Endodermal cell (in vitro differentiated cells): ENCODE results near the gene MKX. TPM values are rescaled to one million over a fixed set of nuclear protein-coding genes. Genes with fewer than 3 reads are reported as not detected.

Source experiments
- DNase-seq: peaks from one replicate; pipeline ENCODE4 v3.0.0-alpha.2; 2017
- H3K27ac ChIP-seq: 2 replicates; pipeline ENCODE4 v1.5.1; 2013; ENCODE audit warnings: mild to moderate bottlenecking, low read depth, low read length, moderate library complexity
- H3K27me3 ChIP-seq: 2 replicates; pipeline ENCODE4 v1.6.1; 2013; ENCODE audit warnings: mild to moderate bottlenecking, low read length, moderate library complexity; ENCODE audit not compliant: insufficient read depth, control insufficient read depth, poor library complexity, severe bottlenecking
- H3K36me3 ChIP-seq: 2 replicates; pipeline ENCODE4 v1.7.0; 2013; ENCODE audit warnings: mild to moderate bottlenecking, low read length, moderate library complexity; ENCODE audit not compliant: control insufficient read depth, insufficient read depth
- H3K4me1 ChIP-seq: one replicate; pipeline ENCODE4 v1.7.0; 2013; ENCODE audit warnings: low read length; ENCODE audit not compliant: control insufficient read depth, insufficient read depth
- H3K4me3 ChIP-seq: 2 replicates; pipeline ENCODE4 v1.5.1; 2013; ENCODE audit warnings: mild to moderate bottlenecking, low read length, moderate library complexity
- H3K9ac ChIP-seq: 2 replicates; pipeline ENCODE4 v1.6.1; 2013; ENCODE audit warnings: mild to moderate bottlenecking, low read length, moderate library complexity; ENCODE audit not compliant: poor library complexity, severe bottlenecking; ENCODE audit errors: extremely low read depth
- H3K9me3 ChIP-seq: 2 replicates; pipeline ENCODE4 v1.6.1; 2013; ENCODE audit warnings: mild to moderate bottlenecking, low read length, moderate library complexity; ENCODE audit not compliant: control insufficient read depth
- H3K27ac Mint-ChIP-seq: 2 replicates; pipeline ENCODE4 v1.8.0; 2020; ENCODE audit warnings: mixed read lengths
- H3K27me3 Mint-ChIP-seq: 2 replicates; pipeline ENCODE4 v1.8.0; 2021; ENCODE audit warnings: mild to moderate bottlenecking, mixed read lengths; ENCODE audit not compliant: insufficient read depth
- H3K36me3 Mint-ChIP-seq: 2 replicates; pipeline ENCODE4 v1.8.0; 2020; ENCODE audit warnings: low read depth, mixed read lengths
- H3K4me1 Mint-ChIP-seq: 2 replicates; pipeline ENCODE4 v1.8.0; 2020; ENCODE audit warnings: mixed read lengths
- H3K4me3 Mint-ChIP-seq: 2 replicates; pipeline ENCODE4 v1.8.0; 2020; ENCODE audit warnings: mild to moderate bottlenecking, moderate library complexity, mixed read lengths
- H3K9me3 Mint-ChIP-seq: 2 replicates; pipeline ENCODE4 v1.8.0; 2020; ENCODE audit warnings: mild to moderate bottlenecking, mixed read lengths
- WGBS, 2 experiments: methylation state at CpG; one replicate each; pipeline versions ENCODE4 v1.1.5 to v1.1.7; 2013; ENCODE audit warnings: missing lambda C conversion rate in 2 of 2, mixed read lengths in 1 of 2; ENCODE audit not compliant: insufficient coverage in 1 of 2, insufficient read length in 1 of 2; 5-methylcytosine and 5-hydroxymethylcytosine counted together
- total RNA-seq, 2 donors: library from RNA; stranded (reverse); fragmentation: NEBNext Ultra II Directional in 1 of 2; extraction: Animal tissue kit (Norgen Biotek cat#: 25700) in 1 of 2; gene quantifications; 2 replicates in 1 of 2; 3 replicates in 1 of 2; pipeline ENCODE4 v1.2.1, GENCODE V29; 2021
- TF ChIP-seq, protein P1 (sequence below): fragments of 200-600 bp; sonication (generic); conservative IDR thresholded peaks from 2 replicates; pipeline ENCODE4 v1.5.0; 2021; ENCODE audit warnings: antibody characterized with exemption, mild to moderate bottlenecking

Gene MKX
- total RNA-seq, 2 donors from 2014 or later = 0.29 to 0.55 TPM

DNA sequence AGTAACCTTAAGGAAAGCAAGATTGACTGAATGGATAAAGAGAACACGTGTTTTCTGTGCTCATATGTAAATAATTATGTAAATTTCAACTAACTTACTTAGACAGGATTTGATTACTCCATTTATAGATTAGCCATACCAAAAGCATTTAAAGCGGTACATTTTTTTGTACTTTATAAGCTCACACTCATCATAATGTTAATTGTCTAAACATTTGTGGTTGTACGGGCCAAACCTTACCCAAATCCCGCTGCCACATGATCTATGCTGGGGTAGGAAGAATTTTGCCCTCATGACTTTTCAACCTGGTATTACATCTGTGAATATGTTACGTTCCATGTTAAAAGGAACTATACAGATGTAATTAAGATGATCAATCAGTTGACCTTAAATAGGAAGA lies 29.1 kb downstream of the MKX start:
- Histone ChIP-seq H3K27ac (no peak overlapping the region), H3K4me3 (no peak overlapping the region), H3K27me3 (no peaks in the 10 kb centered on the region), H3K9me3 (no peaks in the 10 kb centered on the region), H3K36me3 (no peaks in the 10 kb centered on the region), H3K9ac (no peak overlapping the region), H3K4me1 (no peaks in the 10 kb centered on the region)
- DNase-seq = no peak
- Mint-ChIP-seq H3K27ac (peak overlapping the region; percentile 36), H3K9me3 (no peaks in the 10 kb centered on the region), H3K36me3 (no peaks in the 10 kb centered on the region), H3K4me3 (no peak overlapping the region), H3K27me3 (no peaks in the 10 kb centered on the region), H3K4me1 (no peaks in the 10 kb centered on the region)
- TF ChIP-seq, protein P1, sequence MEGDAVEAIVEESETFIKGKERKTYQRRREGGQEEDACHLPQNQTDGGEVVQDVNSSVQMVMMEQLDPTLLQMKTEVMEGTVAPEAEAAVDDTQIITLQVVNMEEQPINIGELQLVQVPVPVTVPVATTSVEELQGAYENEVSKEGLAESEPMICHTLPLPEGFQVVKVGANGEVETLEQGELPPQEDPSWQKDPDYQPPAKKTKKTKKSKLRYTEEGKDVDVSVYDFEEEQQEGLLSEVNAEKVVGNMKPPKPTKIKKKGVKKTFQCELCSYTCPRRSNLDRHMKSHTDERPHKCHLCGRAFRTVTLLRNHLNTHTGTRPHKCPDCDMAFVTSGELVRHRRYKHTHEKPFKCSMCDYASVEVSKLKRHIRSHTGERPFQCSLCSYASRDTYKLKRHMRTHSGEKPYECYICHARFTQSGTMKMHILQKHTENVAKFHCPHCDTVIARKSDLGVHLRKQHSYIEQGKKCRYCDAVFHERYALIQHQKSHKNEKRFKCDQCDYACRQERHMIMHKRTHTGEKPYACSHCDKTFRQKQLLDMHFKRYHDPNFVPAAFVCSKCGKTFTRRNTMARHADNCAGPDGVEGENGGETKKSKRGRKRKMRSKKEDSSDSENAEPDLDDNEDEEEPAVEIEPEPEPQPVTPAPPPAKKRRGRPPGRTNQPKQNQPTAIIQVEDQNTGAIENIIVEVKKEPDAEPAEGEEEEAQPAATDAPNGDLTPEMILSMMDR = no peak
- 50 to 69% methylated on average over 2 to 4 of the region's 5 CpGs for WGBS, 2 experiments

DNA sequence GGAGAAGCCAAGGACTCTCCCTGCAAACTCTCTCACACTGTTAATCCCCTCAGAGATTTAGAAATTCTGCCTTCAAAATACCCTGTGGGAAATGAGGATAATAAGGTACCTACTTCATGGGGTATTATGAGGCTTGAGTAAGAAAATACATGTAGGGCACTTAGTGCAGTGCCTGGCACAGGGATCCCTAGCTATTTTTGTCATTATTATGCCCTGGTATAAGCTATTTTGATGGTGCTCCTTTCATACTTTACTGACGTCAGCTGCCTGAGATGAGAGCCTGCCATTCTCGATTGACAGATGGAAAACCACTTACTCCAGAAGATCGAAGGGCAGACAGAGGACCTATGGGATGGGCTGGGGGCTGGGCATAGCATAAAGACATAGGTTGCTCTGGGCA lies 30.1 kb downstream of the MKX start:
- Histone ChIP-seq H3K27me3 (no peaks in the 10 kb centered on the region), H3K36me3 (no peaks in the 10 kb centered on the region), H3K9me3 (no peaks in the 10 kb centered on the region), H3K4me3 (no peak overlapping the region), H3K9ac (no peak overlapping the region), H3K4me1 (no peaks in the 10 kb centered on the region), H3K27ac (no peak overlapping the region)
- 84 to 92% methylated on average over 3 of the region's 3 CpGs for WGBS, 2 experiments
- TF ChIP-seq, protein P1 = no peak
- DNase-seq = no peak
- Mint-ChIP-seq H3K36me3 (no peaks in the 10 kb centered on the region), H3K4me1 (no peaks in the 10 kb centered on the region), H3K27ac (no peak overlapping the region), H3K4me3 (no peak overlapping the region), H3K9me3 (no peaks in the 10 kb centered on the region), H3K27me3 (no peaks in the 10 kb centered on the region)

DNA sequence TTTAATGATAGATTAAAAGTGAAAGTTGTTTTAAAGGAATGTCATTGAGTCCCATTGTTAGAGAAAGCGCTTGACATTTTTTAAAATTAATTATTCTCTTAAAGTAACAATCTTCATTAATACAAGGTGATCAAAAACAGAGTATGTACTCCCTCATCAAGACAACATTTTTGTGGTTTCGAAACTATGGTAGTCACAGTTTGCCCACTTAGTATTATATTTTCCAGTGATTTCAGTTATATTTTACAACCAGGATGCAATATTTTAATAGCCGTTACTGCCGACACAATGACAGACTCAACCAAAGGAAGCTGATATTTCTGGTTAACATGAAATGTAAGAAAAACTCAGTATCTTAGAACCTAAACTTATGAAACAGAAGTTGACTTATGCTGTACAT lies 31.3 kb downstream of the MKX start:
- H3K4me3 Mint-ChIP-seq = no peak overlapping the region
- Histone ChIP-seq H3K27ac (no peak overlapping the region), H3K4me1 (no peaks in the 10 kb centered on the region), H3K4me3 (no peak overlapping the region), H3K9ac (no peak overlapping the region), H3K36me3 (no peaks in the 10 kb centered on the region), H3K9me3 (no peaks in the 10 kb centered on the region), H3K27me3 (no peaks in the 10 kb centered on the region)
- no peaks in the 10 kb centered on the region for H3K27me3 Mint-ChIP-seq
- TF ChIP-seq, protein P1 = no peak
- WGBS, 2 experiments = 73% methylated on average over 4 of the region's 4 CpGs; no CpG with 5 or more reads in 1 of the 2 experiments
- no peaks in the 10 kb centered on the region for H3K4me1 Mint-ChIP-seq
- H3K36me3 Mint-ChIP-seq = no peaks in the 10 kb centered on the region
- no peak overlapping the region for H3K27ac Mint-ChIP-seq
- no peak for DNase-seq
- H3K9me3 Mint-ChIP-seq = no peaks in the 10 kb centered on the region
